Heart right ventricle (tissue), 16 donors: Measurements from ENCODE around the gene PASK. TPM values are rescaled to one million over a fixed set of nuclear protein-coding genes. Genes with fewer than 3 reads are reported as not detected.

Source experiments
- ATAC-seq, 8 donors: fragments of 200-7000 bp; cut with Tn5 transposase; one replicate each; pipeline ENCODE4 v1.9.1; 2020; ENCODE audit warnings: mild to moderate bottlenecking in 8 of 8, moderate library complexity in 8 of 8, moderate number of reproducible peaks in 1 of 8
- DNase-seq, 2 donors: peaks; one replicate each; pipeline ENCODE4 v3.0.0-alpha.2; 2020
- H3K27ac ChIP-seq, 10 donors: fragments of 200-600 bp; sonication (generic) in 2 of 10; one replicate each; pipeline versions ENCODE4 v1.5.0 to v1.8.0; 2020 to 2022; ENCODE audit warnings: mild to moderate bottlenecking in 3 of 10
- H3K27me3 ChIP-seq, 7 donors: fragments of 200-600 bp; one replicate each; pipeline ENCODE4 v1.8.0; 2021 to 2022; ENCODE audit warnings: mild to moderate bottlenecking in 2 of 7
- H3K36me3 ChIP-seq, 9 donors: fragments of 200-600 bp; sonication (generic) in 1 of 9; one replicate each; pipeline versions ENCODE4 v1.5.0 to v1.8.0; 2020 to 2022; ENCODE audit warnings: mild to moderate bottlenecking in 2 of 9
- H3K4me1 ChIP-seq, 9 donors: fragments of 200-600 bp; sonication (generic) in 1 of 9; one replicate each; pipeline versions ENCODE4 v1.5.0 to v1.8.0; 2020 to 2022; ENCODE audit warnings: mild to moderate bottlenecking in 4 of 9
- H3K4me3 ChIP-seq, 10 donors: fragments of 200-600 bp; sonication (generic) in 2 of 10; one replicate each; pipeline versions ENCODE4 v1.5.0 to v1.8.0; 2020 to 2022; ENCODE audit warnings: mild to moderate bottlenecking in 7 of 10, moderate library complexity in 2 of 10
- H3K9me3 ChIP-seq, 11 donors: fragments of 200-600 bp in 10 of 11; sonication (generic) in 2 of 11; one replicate each; pipeline versions ENCODE4 v1.5.0 to v1.8.0; 2013 to 2022; ENCODE audit warnings: mild to moderate bottlenecking in 2 of 11, control low read depth in 1 of 11, moderate library complexity in 1 of 11
- CTCF ChIP-seq, 9 donors: fragments of 200-600 bp; sonication (generic) in 2 of 9; IDR thresholded peaks; one replicate each; pipeline versions ENCODE4 v1.5.0 to v1.8.0; 2021 to 2022; ENCODE audit warnings: antibody characterized with exemption in 9 of 9, mild to moderate bottlenecking in 5 of 9, moderate library complexity in 1 of 9
- WGBS, 2 donors: extraction: QIAGEN DNeasy Blood & Tissue Kit; methylation state at CpG; one replicate each; pipeline ENCODE4 v1.1.7; 2013; ENCODE audit warnings: inconsistent platforms in 1 of 2; 5-methylcytosine and 5-hydroxymethylcytosine counted together
- intact Hi-C, 10 donors: fragments of 100-400 bp; cut with DNase I; formaldehyde crosslinking; loops; one replicate each; pipeline versions ENCODE4 v1.11.1 to v1.14.2; 2022
- polyA plus RNA-seq, 2 donors: library from polyadenylated mRNA; stranded (reverse); fragments of 200-250 nt; gene quantifications; one replicate each; pipeline ENCODE4 v1.2.3, GENCODE V29; 2013
- total RNA-seq, 10 donors: library from RNA; stranded (reverse); fragmentation: NEBNext Ultra II Directional in 3 of 10; extraction: Animal tissue kit (Norgen Biotek cat#: 25700) in 3 of 10; gene quantifications; one replicate each; pipeline versions ENCODE4 v1.2.1 to v1.2.4, GENCODE V29; 2021 to 2023
- donor health status: Arrhythmogenic right ventricular cardiomyopathy.
- donor health status: ischemic (EF 13 %, LVEDD 7.1; RV severe dilation, severe dysfunction).
- donor health status: healthy with polysubstance abuse.
- donor health status: DM: no; HTN: yes; CAD: no.
- donor health status: DM: no; HTN: no; CAD: no.
- donor health status: ischemic (EF 25% LVEDD 6.9; RV normal size, moderate dysfunction).
- donor health status: ischemic (EF 25% LVEDD 5.7; RV mildly dilated, moderate dysfunction).
- donor health status: healthy.
- donor health status: DM: yes; HTN: yes; CAD: no.
- donor health status: Ischemic cardiomyopathy.
- donor health status: ischemic (EF 35%, LVEDD 5.7; RV mildly dilated, moderate dysfunction).
- donor health status: nonischemic (EF 11% LVEDD 7.7; RV severe dilation, severe dysfunction).
- donor health status: DM: yes; HTN: yes; CAD: no.
- donor health status: PGD.
- donor health status: ischemic (EF 29% LVEDD 5.4; RV normal size, mild dysfunction).
- donor health status: nonischemic (EF 23%, LVEDD 6.1; RV moderate dilation, normal function).

Gene PASK
- total and polyA plus RNA-seq, 12 donors = 0.93 to 4.5 (median 1.5) TPM

- 91 to 93% methylated on average over 21 of the region's 21 CpGs for WGBS, 2 donors
- TF ChIP-seq CTCF (IDR thresholded peaks at IDR 0.05) = no peak
- ATAC-seq (no peak), DNase-seq (no peak)
- intact Hi-C loops = no loop called here
- Histone ChIP-seq H3K4me1 (peaks cover 0 to 4% (median 0%) of the 10 kb centered on the region in 9 donors), H3K4me3 (no peak overlapping the region), H3K27ac (no peak overlapping the region), H3K27me3 (peaks cover 0 to 9% (median 0%) of the 10 kb centered on the region in 7 donors), H3K36me3 (peaks cover 0 to 67% (median 0%) of the 10 kb centered on the region in 9 donors), H3K9me3 (no peaks in the 10 kb centered on the region)
These were observed 81.7 kb downstream of the PASK start for GRCh38 chr2:241067501-241068135.

GRCh38 chr2:241066893-241067341, 82.4 kb downstream of the PASK start:
- intact Hi-C loops = no loop called here
- H3K27me3 ChIP-seq = peaks cover 0 to 9% (median 0%) of the 10 kb centered on the region in 7 donors
- no peak for TF ChIP-seq CTCF (IDR thresholded peaks at IDR 0.05)
- DNase-seq (no peak), ATAC-seq (no peak)
- no peak overlapping the region for H3K27ac ChIP-seq
- H3K4me1 ChIP-seq = peaks cover 0 to 4% (median 0%) of the 10 kb centered on the region in 9 donors
- H3K4me3 ChIP-seq = no peak overlapping the region
- peaks cover 0 to 60% (median 0%) of the 10 kb centered on the region in 9 donors for H3K36me3 ChIP-seq
- whole genome bisulfite sequencing, 2 donors = 72 to 80% methylated on average over 15 of the region's 15 CpGs
- H3K9me3 ChIP-seq = no peaks in the 10 kb centered on the region

GRCh38 chr2:241066171-241066892, 82.9 kb downstream of the PASK start:
- intact Hi-C loops = no loop called here
- peaks cover 0 to 9% (median 0%) of the 10 kb centered on the region in 7 donors for H3K27me3 ChIP-seq

More at GRCh38 chr2:241066171-241066892, 82.9 kb downstream of the PASK start:
- no peak for TF ChIP-seq CTCF (IDR thresholded peaks at IDR 0.05)
- Histone ChIP-seq H3K27ac (no peak overlapping the region), H3K9me3 (no peaks in the 10 kb centered on the region), H3K4me1 (peaks cover 0 to 4% (median 0%) of the 10 kb centered on the region in 9 donors), H3K36me3 (peaks cover 0 to 55% (median 0%) of the 10 kb centered on the region in 9 donors), H3K4me3 (no peak overlapping the region)
- no peak for ATAC-seq
- WGBS, 2 donors = 93% methylated on average over 21 of the region's 21 CpGs
- no peak for DNase-seq
